ENCODE results near the gene MFSD2A. TPM values are rescaled to one million over a fixed set of nuclear protein-coding genes. Genes with fewer than 3 reads are reported as not detected.
A peak's percentile ranks its signal among the peaks of the same experiment; 100 is the strongest.

MFSD2A gene
- total RNA-seq, 1 experiment from 2014 or later, result 8.0 TPM

- Histone ChIP-seq H3K4me1 (ENCODE audit: control insufficient read depth in 1 of 2, insufficient read depth in 2 of 2, low read length in 2 of 2) (peaks cover 8 to 16% of the 10 kb centered on the region in 2 experiments), H3K9me2 (ENCODE audit: insufficient read depth) (no peaks in the 10 kb centered on the region), H3K27ac (ENCODE audit: low read depth, low read length) (peak overlapping the region; percentile 17; the same call in 1 of the 2 replicates), H4K20me1 (ENCODE audit: insufficient read depth) (no peaks in the 10 kb centered on the region), H3K9ac (ENCODE audit: low read length) (no peak overlapping the region), H3K9me3 (ENCODE audit: control insufficient read depth in 1 of 2, insufficient read depth in 1 of 2, low read depth in 1 of 2, low read length in 2 of 2) (no peaks in the 10 kb centered on the region), H2AFZ (ENCODE audit: low read depth, low read length, poor library complexity, severe bottlenecking) (peak overlapping the region; percentile 48), H3K27me3 (ENCODE audit: insufficient read depth, low read length) (no peaks in the 10 kb centered on the region), H3K79me2 (ENCODE audit: insufficient read depth, low read length) (no peaks in the 10 kb centered on the region), H3K4me3 (replicated peaks in 1 of 2; ENCODE audit: low read depth in 1 of 2, low read length in 2 of 2) (no peak overlapping the region), H3K4me2 (ENCODE audit: low read length) (no peak overlapping the region), H3K36me3 (ENCODE audit: control insufficient read depth in 1 of 2, insufficient read depth in 2 of 2, low read length in 2 of 2) (no peaks in the 10 kb centered on the region)
- no peak for TF ChIP-seq ATF3 (IDR thresholded peaks at IDR 0.05)
- no peak for TF ChIP-seq SRF (IDR thresholded peaks at IDR 0.05; ENCODE audit: low read depth)
- no peak for ATAC-seq
- CTCF ChIA-PET, result interaction anchor here (0.9 to 1.1 kb wide), 2 partner anchors 58 to 75 kb away, joined by 3 to 7 read pairs; no protein-coding TSS in a partner anchor
- RAD21 ChIA-PET (ENCODE audit: low non-redundant PET in 1 of 2, low total read pairs in 2 of 2, uncharacterized antibody in 2 of 2, unreplicated experiment in 2 of 2), result no interaction called here
- no TSS peak for BruUV-seq (replicated peaks)
- DNase-seq (ENCODE audit: low read depth, low spot score), result no peak
- intact Hi-C loops (cut with micrococcal nuclease), result no loop called here
- POLR2A ChIA-PET, result no interaction called here
Measured at GRCh38 chr1:39977202-39977601, 22.3 kb downstream of the MFSD2A start.

GRCh38 chr1:39979654-39980053 lies 24.7 kb downstream of the MFSD2A start:
- DNase-seq (ENCODE audit: low read depth, low spot score) (no peak), ATAC-seq (no peak)
- H3K27me3 ChIP-seq (ENCODE audit: insufficient read depth, low read length), result no peaks in the 10 kb centered on the region
- intact Hi-C loops (cut with micrococcal nuclease), result no loop called here
- no peak overlapping the region for H3K4me2 ChIP-seq (ENCODE audit: low read length)
- CTCF ChIA-PET, result no interaction called here
- H3K9me2 ChIP-seq (ENCODE audit: insufficient read depth), result no peaks in the 10 kb centered on the region
- RAD21 ChIA-PET (ENCODE audit: low non-redundant PET in 1 of 2, low total read pairs in 2 of 2, uncharacterized antibody in 2 of 2, unreplicated experiment in 2 of 2), result no interaction called here
- no peaks in the 10 kb centered on the region for H3K36me3 ChIP-seq (ENCODE audit: control insufficient read depth in 1 of 2, insufficient read depth in 2 of 2, low read length in 2 of 2)
- no peaks in the 10 kb centered on the region for H3K9me3 ChIP-seq (ENCODE audit: control insufficient read depth in 1 of 2, insufficient read depth in 1 of 2, low read depth in 1 of 2, low read length in 2 of 2)
- H3K4me1 ChIP-seq (ENCODE audit: control insufficient read depth in 1 of 2, insufficient read depth in 2 of 2, low read length in 2 of 2), result peaks cover 9 to 19% of the 10 kb centered on the region in 2 experiments
- POLR2A ChIA-PET, result no interaction called here
- no peak overlapping the region for H3K9ac ChIP-seq (ENCODE audit: low read length)
- no peaks in the 10 kb centered on the region for H4K20me1 ChIP-seq (ENCODE audit: insufficient read depth)
- no peaks in the 10 kb centered on the region for H3K79me2 ChIP-seq (ENCODE audit: insufficient read depth, low read length)
- H3K27ac ChIP-seq (ENCODE audit: low read depth, low read length), result no peak overlapping the region
- BruUV-seq (replicated peaks), result no TSS peak
- no peak overlapping the region for H2AFZ ChIP-seq (ENCODE audit: low read depth, low read length, poor library complexity, severe bottlenecking)
- no peak for TF ChIP-seq ZFX (IDR thresholded peaks at IDR 0.05)
- H3K4me3 ChIP-seq (replicated peaks in 1 of 2; ENCODE audit: low read depth in 1 of 2, low read length in 2 of 2), result no peak overlapping the region
